Bronchial epithelial cell (primary cell): ENCODE results near the gene ZNF521. TPM values are rescaled to one million over a fixed set of nuclear protein-coding genes. Genes with fewer than 3 reads are reported as not detected.

Source experiments
- DNase-seq: peaks from one replicate; pipeline ENCODE4 v3.0.0-alpha.2; 2010; ENCODE audit warnings: low read depth
- FAIRE-seq: peaks from 2 replicates; lab custom pipeline; 2011; peaks lifted over from hg19 to GRCh38; lab: Jason Lieb, UNC
- H3K27me3 ChIP-seq: 2 replicates; pipeline ENCODE4 v1.5.1; 2011; ENCODE audit warnings: low read length; ENCODE audit not compliant: control insufficient read depth, insufficient read depth
- H3K36me3 ChIP-seq: 2 replicates; pipeline ENCODE4 v1.5.1; 2011; ENCODE audit warnings: low read length; ENCODE audit not compliant: control insufficient read depth, insufficient read depth
- H3K4me3 ChIP-seq: 2 replicates; pipeline ENCODE4 v1.5.1; 2011; ENCODE audit warnings: mild to moderate bottlenecking, low read depth, low read length, control low read depth
- CTCF ChIP-seq: IDR thresholded peaks from 2 replicates; pipeline ENCODE4 v1.5.1; 2011; ENCODE audit warnings: mild to moderate bottlenecking, moderate library complexity, low read length, control low read depth, inconsistent platforms; ENCODE audit not compliant: insufficient read depth, severe bottlenecking
- total RNA-seq: library from RNA; depleted of rRNA; stranded (reverse); fragments of >200 nt; gene quantifications from 2 replicates; pipeline ENCODE4 v1.2.1, GENCODE V29; 2014

The ZNF521 gene
- total RNA-seq, 1 donor from 2014 or later, result 0.53 TPM

DNA sequence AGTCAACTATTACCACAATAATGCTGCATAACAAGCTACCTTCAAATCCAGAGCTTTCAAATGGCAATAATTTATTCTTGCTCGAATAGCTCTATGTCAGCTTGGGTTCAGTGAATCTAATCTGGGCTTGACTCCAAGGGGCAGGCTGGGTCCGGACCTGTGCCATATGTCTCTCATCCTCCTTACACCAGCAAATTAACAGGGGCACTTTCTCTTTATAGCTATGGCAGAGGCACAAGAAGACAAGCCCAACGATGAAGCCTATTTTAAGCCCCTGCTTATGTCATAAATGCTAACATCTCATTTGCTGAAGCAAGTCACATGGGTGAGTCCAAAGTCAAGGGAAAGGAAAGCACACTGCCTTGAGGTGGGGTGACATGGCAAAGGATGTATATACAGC, 13.3 kb upstream of the ZNF521 start:
- FAIRE-seq (no peak), DNase-seq (no peak)
- Histone ChIP-seq H3K36me3 (no peaks in the 10 kb centered on the region), H3K4me3 (no peak overlapping the region), H3K27me3 (no peaks in the 10 kb centered on the region)
- no peak for TF ChIP-seq CTCF

DNA sequence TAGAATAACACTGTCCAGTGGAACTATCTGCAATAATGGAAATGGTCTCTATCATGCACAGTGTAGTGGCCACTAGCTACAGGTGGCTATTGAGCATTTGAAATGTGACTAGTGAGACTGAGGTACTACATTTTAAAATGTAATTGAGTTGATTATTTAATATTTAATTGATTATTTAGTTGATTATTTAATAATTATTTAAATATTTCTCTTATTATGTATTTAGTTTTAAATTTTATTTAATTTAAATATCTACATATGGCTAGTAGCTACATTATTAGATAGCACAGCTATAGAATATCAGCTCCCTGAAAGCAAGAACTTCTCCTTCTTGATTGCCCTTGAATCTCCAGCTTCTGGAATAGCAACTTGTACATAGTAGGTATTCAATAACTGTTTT, 12.8 kb upstream of the ZNF521 start:
- no peaks in the 10 kb centered on the region for H3K36me3 ChIP-seq
- TF ChIP-seq CTCF, result no peak
- H3K4me3 ChIP-seq, result no peak overlapping the region
- FAIRE-seq (no peak), DNase-seq (no peak)
- H3K27me3 ChIP-seq, result no peaks in the 10 kb centered on the region

GRCh38 chr18:25360301-25360899, 8.4 kb upstream of the ZNF521 start:
- peak; percentile 27 for DNase-seq
- no peak for TF ChIP-seq CTCF
- no peak for FAIRE-seq

DNA sequence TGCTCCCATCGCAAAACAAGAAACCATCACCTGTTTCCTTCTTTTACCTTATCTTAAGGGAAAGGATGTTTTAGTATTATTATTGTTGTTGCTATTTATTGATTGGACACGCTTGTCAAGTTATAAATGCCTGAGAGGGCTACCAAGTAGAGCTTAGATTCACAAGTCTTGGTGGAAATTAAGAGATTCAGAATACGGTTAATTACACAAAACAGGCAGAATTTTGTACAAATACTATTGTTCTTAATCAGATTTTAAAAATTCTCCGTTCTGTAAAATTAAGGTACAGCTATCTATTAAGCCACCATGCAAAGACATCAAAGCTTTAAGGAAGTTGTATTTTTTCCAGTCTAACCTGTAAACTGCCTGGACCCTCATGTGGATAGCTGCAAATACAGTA, 1.1 kb upstream of the ZNF521 start:
- Histone ChIP-seq H3K4me3 (no peak overlapping the region), H3K36me3 (no peaks in the 10 kb centered on the region), H3K27me3 (peaks cover 19% of the 10 kb centered on the region)
- no peak for TF ChIP-seq CTCF
- DNase-seq (no peak), FAIRE-seq (no peak)

More at GRCh38 chr18:25360301-25360899, 8.4 kb upstream of the ZNF521 start:
- no peak overlapping the region for H3K4me3 ChIP-seq
- no peaks in the 10 kb centered on the region for H3K36me3 ChIP-seq
- no peaks in the 10 kb centered on the region for H3K27me3 ChIP-seq

DNA sequence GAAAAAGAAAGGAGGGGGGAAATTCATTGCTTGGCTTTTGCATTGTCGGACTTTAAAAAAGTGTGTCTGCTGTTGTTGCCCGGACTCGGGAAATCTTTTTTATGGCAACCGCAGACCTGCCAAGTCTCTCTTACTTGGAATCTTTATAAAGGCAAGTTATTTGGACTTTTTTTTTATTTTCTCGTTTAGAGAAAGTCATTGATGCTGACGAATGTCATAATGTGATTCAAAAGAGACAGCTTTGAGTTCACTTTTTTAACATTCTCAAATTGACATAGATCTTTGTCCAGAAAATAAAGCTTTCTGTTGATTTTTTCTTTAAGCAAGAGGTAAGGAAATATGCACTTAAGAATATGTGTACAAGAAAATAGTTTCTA, 651 bp upstream of the ZNF521 start:
- no peak for TF ChIP-seq CTCF
- FAIRE-seq (no peak), DNase-seq (no peak)
- Histone ChIP-seq H3K36me3 (no peaks in the 10 kb centered on the region), H3K4me3 (no peak overlapping the region), H3K27me3 (peaks cover 19% of the 10 kb centered on the region)

DNA sequence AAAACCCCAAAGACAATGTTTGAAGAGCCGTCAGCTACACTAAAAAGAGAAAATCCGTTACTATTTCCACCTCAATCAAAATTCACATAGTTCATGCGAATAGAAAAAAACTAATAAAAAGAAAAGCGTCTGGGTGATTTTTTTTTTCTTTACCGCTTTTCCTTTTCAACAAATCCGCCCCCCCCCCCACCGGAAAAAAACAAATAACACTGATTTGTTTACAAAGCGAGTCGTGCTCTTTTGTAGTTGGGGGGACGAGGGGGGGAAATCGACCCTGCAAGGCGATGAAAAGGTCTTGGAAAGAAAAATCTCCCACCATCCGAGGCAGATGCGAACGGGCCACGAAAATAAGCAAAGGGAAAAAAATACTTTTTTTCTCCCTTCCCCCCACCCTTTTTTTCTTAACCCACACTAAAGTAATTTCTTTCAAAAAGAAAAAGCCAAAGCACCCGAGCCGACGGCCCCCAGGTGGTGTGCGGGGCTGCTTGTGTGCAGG, 638 bp downstream of the ZNF521 start:
- Histone ChIP-seq H3K4me3 (peak overlapping the region; percentile 51), H3K36me3 (no peaks in the 10 kb centered on the region), H3K27me3 (peaks cover 19% of the 10 kb centered on the region)
- TF ChIP-seq CTCF, result no peak
- DNase-seq (no peak), FAIRE-seq (no peak)
